Measurements from ENCODE around the gene AS3MT.

AS3MT gene

GRCh38 chr10:102951316-102951715 lies 82.0 kb downstream of the AS3MT start:
- Mint-ChIP-seq H3K27me3 (ENCODE audit: low read depth) (no peaks in the 10 kb centered on the region), H3K27ac (no peak overlapping the region), H3K9me3 (no peaks in the 10 kb centered on the region), H3K36me3 (ENCODE audit: low read depth) (no peaks in the 10 kb centered on the region), H3K4me1 (ENCODE audit: low read depth) (no peaks in the 10 kb centered on the region), H3K4me3 (no peak overlapping the region)
